HG03108 (cell line): Measurements from ENCODE around the gene SRP68.

Source experiments
- ATAC-seq: cut with Tn5 transposase; IDR thresholded peaks from one replicate; pipeline ENCODE4 v1.9.1; 2021; ENCODE audit warnings: moderate library complexity; ENCODE audit not compliant: unreplicated experiment

Gene SRP68

DNA sequence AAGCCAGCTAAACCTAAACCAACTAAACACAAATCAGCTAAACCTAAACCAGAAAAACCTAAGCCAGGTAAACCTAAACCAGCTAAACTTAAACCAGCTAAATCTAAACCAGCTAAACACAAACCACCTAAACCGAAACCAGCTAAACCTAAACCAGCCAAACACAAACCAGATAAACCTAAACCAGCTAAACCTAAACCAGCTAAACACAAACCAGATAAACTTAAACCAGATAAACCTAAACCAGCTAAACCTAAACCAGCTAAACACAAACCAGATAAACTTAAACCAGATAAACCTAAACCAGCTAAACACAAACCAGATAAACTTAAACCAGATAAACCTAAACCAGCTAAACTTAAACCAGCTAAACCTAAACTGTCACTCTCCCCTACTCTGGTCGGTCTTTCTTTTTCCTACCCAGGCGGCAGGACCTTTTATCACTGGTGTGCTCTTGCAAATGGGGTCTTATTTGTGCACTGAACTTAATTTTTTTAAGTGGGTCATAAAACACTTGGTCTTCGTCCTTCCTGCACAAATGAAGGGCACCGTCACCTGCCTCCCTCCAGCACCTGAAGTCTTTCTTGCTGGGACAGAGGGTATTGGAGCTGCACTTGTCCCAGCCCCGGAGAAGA, 52.4 kb downstream of the SRP68 start:
- no peak for ATAC-seq

- no peak for ATAC-seq
Measured at GRCh38 chr17:76018801-76019200, 53.5 kb downstream of the SRP68 start.

DNA sequence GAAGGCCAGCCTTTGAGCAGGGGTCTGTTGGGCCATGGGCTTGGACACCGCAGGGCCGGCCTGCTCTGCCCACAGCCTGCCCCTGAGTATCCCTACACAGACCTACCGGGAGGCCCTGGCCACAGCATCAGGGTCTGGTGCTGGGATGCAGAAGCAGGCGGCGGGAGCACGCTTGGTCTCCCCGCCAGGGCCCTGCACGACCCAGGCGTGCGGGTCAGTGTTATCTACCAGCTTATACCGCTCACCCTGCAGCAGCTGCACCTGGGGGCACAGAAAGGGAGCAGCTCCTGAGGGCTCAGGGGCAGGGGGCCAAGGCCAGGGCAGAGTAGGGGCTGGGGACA, 54.0 kb downstream of the SRP68 start:
- no peak for ATAC-seq

DNA sequence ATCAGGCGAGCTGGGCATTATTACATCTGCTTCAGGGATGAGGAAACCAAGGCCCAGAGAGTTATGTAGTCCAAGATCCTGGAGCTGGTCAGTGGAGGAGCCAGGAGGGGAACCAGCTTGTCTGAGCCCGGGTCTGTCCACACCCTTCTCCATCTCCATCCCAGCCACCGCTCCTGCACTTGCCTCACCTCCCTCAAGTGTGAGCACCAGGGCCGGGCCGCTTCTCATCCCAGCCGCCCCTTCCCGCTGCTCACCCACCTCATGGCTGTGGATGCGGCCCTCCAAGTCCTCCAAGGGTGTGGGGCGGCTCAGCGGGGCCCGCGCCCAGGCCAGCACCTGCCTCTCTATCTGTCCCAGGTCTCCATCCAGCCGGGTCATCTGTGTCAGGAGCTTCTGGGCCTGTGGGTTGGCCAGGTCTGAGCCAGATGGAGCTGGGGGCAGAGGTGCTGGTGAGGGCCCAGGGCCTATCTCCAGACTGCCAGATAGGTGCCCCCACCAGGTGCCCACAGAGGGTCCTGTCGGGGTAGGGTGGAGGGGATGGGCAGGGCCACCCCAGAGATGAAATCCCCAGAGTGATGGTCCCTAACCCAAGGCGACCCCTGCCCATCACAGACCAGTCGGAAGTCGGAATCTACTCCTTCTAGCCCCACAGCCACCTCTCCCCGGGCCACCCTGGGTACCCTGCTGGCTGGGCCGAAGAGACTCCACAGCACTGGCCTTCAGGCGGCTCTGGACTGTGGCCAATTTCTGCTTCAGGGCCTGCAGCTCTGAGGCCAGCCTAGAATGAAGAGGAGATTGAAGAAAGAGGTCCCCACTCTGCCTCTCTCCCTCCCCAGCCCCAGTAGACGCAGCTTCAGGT, 54.6 kb downstream of the SRP68 start:
- ATAC-seq = no peak

DNA sequence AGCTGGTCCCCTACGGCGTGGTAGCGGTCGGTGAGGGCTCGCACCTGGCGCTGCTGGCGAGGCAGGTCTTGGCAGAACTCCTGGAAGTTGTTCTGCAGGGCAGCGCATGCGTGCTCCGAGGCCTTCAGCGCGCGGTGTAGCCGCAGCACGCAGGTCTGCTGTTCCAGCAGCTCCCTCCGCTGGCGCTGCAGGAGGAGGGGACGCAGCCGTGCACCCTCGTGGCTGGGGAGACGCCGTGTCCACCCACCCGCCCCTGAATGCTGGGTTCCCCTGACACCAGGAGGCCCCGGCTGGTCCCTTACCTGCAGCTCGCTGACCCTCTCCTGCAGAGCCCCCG, 57.4 kb downstream of the SRP68 start:
- no peak for ATAC-seq

GRCh38 chr17:76014100-76014924, 58.0 kb downstream of the SRP68 start:
- ATAC-seq = peak; percentile 58

DNA sequence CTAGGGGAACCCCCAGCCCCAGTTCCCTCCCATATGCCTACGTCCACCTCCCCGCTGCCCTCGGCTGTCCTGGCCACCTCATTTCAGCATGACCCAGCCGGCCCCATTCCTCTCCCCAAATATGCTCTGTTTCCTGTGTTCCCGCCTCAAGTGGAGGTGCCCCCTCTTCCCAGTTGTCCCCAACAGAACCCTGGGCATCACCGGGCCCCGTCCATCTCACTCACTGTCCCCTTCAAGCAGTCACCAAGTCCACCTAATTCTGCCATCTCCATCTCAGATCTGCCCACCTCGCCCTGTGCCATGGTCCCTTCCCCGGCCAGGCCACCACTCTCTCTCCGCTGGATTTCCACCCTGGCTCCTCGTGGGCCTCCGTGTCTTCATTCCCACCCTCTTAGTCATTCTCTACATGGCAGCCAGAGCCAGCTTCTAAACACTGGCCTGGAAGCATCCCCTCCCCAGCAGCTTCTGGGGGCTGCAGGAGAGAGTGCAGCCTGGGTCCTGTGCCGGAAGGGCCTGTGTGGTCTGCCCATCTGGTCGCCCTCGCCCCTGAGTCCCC, 58.9 kb downstream of the SRP68 start:
- ATAC-seq = no peak

DNA sequence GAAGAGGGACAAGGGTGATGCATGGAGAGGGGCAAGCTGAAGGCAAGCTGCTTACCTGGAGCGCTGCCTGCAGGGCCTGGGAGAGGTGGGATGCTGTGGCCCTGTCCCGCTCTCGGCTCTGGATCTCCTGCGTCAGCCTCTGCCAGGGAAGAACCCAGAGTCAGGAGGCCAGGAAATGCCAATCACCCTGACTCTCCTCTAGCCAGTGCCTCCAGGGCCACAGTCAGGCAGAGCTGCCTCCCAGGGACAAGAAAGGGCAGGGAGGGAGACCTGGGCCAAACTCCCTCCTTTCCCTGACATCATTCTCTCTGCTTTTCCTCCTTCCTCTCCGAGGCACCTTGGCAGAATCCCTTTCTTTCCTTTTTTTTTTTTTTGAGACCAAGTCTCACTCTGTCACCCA, 60.4 kb downstream of the SRP68 start:
- ATAC-seq = no peak

DNA sequence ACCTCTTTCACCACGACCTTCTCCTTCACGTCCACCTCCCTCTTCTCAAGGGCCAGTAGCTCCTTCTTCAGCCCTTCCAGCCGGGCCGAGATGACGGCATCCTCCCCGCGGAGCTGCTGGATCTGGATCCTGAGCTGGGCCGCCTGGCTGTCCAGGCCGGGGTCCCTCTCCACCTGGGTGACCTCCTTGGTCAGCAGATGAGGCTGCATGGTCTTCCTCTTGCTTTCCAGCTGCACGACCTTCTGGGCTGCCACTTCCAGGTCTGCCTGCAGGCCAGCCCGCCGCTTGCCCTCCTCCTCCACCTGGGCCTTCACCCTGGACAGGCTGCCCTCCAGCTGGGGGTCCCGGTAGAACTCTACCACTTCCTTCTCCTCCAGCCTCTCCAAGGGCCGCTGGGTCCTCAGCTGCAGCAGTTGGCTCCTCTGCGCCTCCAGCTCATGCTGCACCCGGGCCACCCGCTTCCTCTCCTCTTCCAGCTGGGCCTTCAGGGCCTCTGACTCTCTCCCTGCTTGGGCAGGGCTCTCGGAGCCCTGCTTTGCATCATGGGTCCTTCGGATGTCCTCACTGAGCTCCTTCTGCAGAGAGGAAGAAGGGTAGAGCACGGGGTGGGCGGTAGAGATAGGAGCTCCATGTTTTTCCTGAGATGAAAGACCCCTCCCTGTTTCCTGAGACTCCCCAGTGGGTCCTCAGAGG, 62.2 kb downstream of the SRP68 start:
- ATAC-seq = no peak

DNA sequence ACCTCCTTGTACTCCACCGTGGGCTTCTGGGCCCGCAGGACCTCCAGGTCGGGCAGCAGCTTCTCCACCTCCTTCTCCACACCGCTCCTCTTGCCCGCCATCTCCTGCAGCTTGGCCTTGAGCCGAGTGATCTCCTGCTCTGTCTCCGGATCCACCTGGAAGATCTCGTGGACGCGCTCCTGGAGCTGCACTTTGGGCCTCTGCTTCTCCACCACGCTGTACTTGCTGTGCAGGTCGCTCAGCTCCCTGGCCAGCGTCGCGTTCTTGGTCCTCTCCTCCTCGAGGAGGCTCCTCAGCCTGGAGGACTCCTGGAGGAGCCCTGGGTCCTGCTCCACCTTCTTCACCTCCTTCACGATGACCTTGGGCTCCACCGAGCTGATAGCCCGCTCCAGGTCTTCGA, 62.9 kb downstream of the SRP68 start:
- no peak for ATAC-seq

- ATAC-seq = no peak
Measured at GRCh38 chr17:76008630-76009425, 63.5 kb downstream of the SRP68 start.

DNA sequence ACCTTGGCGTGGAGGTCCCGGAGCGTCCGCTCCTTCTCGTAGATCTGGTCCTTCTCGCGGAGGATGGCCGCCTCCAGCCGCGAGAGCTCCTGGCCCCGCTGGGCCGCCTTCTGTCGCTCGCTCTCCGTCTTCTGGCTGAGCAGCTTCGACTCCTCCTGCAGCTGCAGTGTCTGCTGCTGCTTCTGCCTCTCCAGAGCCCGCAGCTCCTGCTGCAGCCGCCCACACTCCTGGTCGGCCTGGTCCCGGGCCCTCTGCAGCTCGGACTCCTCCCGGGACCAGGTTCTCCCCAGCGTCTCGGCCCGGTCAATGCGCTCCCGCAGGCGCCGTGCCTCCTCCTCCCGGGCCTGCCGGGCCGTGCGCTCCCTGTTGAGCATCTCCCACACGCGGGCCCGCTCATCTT, 64.1 kb downstream of the SRP68 start:
- ATAC-seq = no peak

DNA sequence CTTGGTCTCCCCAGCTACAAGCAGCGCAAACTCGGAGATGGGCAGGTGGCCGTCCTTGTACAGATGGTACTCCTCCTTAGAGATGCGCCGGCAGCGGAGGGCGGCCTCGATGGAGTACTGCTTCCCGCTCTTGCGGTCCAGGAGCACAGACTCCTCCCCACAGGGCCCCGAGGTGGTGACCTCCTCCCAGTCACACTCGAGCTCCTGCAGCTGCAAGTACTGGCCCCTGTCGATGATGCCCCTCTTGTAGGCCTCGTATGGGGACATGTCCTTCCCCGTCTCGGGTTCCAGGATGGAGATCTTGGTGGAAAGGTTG, 64.5 kb downstream of the SRP68 start:
- no peak for ATAC-seq

- ATAC-seq = no peak
Measured at GRCh38 chr17:76007131-76007849, 65.0 kb downstream of the SRP68 start.

DNA sequence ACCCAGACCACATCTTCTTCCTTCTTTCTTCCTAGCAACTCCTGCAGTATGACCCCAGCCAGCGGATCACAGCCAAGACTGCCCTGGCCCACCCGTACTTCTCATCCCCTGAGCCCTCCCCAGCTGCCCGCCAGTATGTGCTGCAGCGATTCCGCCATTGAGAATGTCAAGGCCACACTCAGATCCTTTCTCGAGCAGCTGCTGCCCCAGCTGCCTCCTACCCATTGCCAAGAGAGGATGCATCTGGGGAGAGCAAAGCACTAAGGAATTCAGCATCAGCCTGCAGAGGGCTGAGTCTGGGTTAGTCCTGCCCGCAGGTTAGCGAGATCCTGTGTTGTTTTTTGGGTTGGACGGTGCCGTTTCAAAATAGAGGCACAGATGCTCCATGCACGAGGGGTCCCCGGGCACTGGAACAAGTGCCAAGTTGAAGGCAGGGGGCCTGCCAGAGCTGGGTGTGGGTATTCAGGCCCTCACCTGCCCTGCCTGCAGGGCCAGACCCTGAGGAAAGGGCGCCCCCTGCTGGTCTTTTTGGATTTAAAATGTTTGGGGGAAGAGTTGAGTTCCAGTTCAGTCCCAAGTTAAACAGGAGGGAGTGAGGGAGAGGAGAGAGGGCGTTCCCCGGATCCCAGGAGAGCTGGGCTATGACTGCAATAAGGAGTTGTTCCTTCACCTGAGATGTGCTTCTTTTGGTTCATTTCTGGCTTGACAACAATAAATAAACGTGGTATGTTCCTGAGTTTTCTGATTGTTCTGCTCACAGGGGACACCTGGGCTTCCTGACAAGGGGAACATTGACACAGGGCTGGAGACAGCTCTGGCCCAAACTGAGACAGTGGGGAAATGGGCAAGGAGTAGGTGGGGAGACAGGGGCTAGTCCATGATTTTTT, 66.8 kb downstream of the SRP68 start:
- ATAC-seq = no peak

GRCh38 chr17:76004750-76005262, 67.5 kb downstream of the SRP68 start:
- ATAC-seq = no peak

DNA sequence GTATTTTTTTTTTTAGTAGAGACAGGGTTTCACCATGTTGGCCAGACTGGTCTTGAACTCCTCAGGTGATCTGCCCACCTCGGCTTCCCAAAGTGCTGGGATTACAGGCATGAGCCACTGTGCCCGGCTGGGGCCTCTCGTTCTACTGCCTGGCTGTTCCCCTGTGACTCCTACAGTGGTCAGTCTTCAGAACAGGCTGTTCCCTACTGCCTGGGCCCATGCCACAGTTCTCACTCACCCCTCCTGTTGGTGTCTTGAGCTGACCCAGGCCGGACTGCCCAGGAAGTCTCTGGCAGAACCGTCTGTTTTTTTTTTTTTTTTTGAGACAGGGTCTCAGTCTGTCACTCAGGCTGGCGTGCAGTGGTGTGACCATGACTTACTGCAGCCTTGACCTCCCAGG, 68.4 kb downstream of the SRP68 start:
- ATAC-seq = no peak

GRCh38 chr17:76002100-76002499, 70.2 kb downstream of the SRP68 start:
- ATAC-seq = no peak
